Measurements from ENCODE around the gene XKR7. TPM values are rescaled to one million over a fixed set of nuclear protein-coding genes. Genes with fewer than 3 reads are reported as not detected.

XKR7 gene
- total RNA-seq, 1 experiment from 2014 or later = not detected

- no peak for DNase-seq (ENCODE audit: low spot score)
These were observed 11.9 kb downstream of the XKR7 start for GRCh38 chr20:31979713-31980426.

DNA sequence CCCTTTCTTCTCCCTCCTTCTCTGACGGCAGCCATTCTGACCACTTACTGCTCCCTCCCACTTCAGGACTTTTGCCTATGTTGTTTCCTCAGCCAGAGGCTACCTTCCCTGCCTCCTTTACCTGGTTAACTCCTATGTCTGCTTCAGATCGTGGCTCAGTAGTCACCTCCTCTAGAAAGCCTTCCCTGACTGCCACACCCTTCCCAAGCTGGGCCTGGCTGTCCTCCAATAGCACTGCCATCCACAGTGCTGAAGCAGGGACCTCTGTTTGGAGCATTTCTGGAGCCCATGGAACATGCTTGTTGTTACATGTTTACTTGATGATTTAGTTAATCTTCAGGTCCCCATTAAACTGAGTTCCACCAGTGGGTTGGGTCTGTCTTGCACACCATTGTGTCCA, 13.8 kb downstream of the XKR7 start:
- DNase-seq (ENCODE audit: low spot score) = no peak

DNA sequence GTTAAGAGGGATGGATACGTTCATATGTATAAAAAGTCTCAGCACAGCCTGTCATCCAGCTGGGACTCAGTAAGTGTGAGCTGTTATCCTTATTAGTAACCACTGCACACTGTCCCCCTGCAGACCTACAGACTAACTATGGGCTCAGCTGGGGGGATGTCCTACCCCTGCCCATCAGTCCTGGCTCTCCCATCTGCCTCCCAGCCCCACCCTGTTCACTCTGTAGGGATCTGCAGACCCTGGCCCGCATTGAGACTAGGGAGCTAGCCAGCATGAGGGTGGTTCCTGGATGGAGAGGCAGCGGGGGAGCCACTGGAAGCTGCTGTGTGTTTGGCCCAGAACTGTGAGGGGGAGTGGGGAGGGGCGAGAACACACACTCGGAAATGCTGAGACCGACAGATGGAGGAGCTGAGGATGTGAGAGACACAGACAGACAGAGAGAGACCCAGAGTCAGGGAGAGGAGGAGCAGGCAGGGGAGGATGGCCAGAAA, 17.1 kb downstream of the XKR7 start:
- no peak for DNase-seq (ENCODE audit: low spot score)

GRCh38 chr20:31987744-31988143, 19.8 kb downstream of the XKR7 start:
- no peak for DNase-seq (ENCODE audit: low spot score)

DNA sequence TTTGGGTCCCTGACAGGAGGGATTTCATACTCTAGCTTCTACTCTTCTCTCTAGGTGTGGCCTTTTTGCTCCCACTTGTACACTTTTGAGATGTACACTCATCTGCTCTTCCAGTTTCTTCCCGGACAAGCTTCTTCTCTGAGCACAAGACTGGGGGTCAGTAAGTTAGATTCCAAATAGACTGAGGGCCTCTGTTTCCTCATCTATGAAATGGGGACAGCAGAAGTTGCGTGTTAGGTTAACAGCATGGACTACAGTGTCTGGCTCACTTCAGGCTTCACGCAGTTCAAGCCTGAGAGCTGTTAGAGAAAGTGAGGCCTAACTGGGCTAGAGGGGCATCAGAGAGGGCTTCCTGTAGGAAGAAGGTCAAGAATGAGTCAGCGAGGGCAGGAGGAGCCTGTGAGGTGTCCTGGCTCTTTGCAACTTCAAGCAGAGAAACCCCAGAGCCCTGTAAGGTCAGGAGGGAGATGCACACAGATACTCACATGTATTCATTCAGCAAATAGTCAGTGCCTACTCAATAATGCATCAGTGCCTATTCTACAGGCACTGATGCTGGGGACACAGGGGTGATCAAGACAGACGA, 20.6 kb downstream of the XKR7 start:
- DNase-seq (ENCODE audit: low spot score) = no peak

- DNase-seq (ENCODE audit: low spot score) = no peak
These were observed 21.2 kb downstream of the XKR7 start for GRCh38 chr20:31989030-31989645.

GRCh38 chr20:31990641-31991338, 22.8 kb downstream of the XKR7 start:
- DNase-seq (ENCODE audit: low spot score) = no peak

GRCh38 chr20:31991339-31991705, 23.4 kb downstream of the XKR7 start:
- DNase-seq (ENCODE audit: low spot score) = no peak

DNA sequence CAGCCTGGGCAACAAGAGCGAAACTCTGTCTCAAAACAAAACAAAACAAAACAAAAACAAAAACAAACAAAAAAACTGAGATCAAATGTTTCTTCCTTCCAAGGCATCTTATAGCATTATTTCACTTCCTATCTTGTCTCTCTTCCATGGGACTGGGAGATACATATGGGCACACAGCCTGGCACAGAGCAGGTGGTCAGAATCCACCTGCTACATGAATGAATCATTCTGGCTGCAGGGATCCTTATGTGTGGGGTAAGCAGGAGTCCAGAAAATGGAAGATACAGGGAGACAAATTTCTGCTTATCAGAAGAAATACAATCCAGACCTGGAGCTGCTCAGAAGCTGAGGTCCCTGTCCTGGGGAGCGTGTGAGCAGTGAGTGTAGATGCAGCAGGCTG, 24.1 kb downstream of the XKR7 start:
- no peak for DNase-seq (ENCODE audit: low spot score)

DNA sequence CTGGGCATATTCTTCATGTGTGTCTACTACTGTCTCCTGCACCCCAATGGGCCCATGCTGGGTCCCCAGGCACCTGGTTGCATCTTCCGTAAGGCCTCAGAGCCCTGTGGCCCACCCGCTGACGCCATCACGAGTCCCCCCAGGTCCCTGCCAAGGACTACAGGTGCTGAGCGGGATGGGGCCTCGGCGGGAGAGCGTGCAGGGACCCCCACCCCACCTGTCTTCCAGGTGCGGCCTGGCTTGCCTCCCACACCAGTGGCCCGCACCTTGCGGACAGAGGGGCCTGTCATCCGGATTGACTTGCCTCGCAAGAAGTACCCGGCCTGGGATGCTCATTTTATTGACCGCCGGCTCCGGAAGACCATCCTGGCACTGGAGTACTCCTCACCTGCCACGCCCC, 29.0 kb downstream of the XKR7 start:
- DNase-seq (ENCODE audit: low spot score) = no peak

DNA sequence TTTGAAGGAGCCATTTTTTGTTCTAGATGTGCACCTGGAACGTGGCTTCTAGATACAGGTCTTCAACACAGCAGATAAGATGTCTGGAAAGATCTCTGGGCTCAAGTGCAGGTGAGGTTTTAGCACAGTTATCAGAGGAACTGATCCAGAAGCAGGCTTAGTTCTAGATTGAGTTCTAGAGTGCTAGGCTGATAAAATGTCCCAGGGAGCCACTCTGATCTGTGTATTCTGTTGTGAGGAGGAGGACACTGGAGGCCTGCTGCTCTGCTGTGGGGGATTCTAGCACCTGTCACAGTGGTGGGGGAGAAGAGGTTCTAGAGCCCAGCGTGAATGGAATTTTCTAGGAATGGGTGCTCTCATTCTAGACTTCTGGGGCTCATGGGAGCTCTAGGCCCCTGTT, 30.3 kb downstream of the XKR7 start:
- no peak for DNase-seq (ENCODE audit: low spot score)

GRCh38 chr20:32003325-32003724, 35.4 kb downstream of the XKR7 start:
- DNase-seq (ENCODE audit: low spot score) = no peak

- peak; percentile 21 for DNase-seq (ENCODE audit: low spot score)
These were observed 37.0 kb downstream of the XKR7 start for GRCh38 chr20:32004963-32005362.

DNA sequence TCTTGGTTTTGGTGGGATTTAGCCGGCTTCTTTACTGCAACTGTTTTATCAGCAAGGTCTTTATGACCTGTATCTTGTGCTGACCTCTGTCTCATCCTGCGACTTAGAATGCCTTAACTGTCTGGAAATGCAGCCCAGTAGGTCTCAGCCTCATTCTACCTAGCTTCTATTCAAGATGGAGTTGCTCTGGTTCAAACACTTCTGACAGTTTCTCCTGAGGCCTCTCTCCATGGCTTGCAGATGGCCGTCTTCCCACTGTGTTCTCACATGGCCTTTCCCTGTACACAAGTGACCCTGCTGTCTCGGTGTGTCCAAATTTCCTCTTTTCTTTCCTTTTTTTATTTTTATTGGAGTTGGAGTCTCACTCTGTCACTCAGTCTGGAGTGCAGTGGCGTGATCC, 38.1 kb downstream of the XKR7 start:
- no peak for DNase-seq (ENCODE audit: low spot score)

GRCh38 chr20:32006841-32007786, 39.2 kb downstream of the XKR7 start:
- DNase-seq (ENCODE audit: low spot score) = no peak

- peak; percentile 38 for DNase-seq (ENCODE audit: low spot score)
These were observed 40.1 kb downstream of the XKR7 start for GRCh38 chr20:32007787-32008616.

GRCh38 chr20:32009564-32009963, 41.6 kb downstream of the XKR7 start:
- DNase-seq (ENCODE audit: low spot score) = no peak

DNA sequence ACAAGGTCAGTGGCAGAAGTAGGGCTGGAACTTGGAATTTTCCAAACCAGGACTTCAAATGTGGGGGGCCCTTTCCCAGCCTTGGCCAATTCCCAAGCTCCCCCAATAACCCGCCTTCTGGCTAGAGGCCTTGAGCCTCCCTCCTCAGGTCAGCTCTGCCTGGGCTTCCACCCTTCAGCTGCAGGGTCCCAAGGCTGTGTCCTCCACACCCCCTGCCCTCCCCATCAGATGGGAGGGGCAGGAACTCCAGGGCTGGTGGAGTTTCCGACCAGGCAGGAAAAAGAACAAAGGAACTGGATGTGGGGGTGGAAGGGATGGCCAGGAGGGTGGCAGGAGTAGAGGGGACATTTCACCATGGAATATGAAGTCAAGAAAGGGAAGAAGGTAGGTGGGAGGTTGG, 42.1 kb downstream of the XKR7 start, which contains the start of gene CCM2L:
CCM2L (plus strand) TSS at position 338 of the 400 bp plus-strand sequence; CDS start at position 355, 17 bp downstream.
- DNase-seq (ENCODE audit: low spot score) = no peak

- no peak for DNase-seq (ENCODE audit: low spot score)
These were observed 42.7 kb downstream of the XKR7 start for GRCh38 chr20:32010666-32011065.

DNA sequence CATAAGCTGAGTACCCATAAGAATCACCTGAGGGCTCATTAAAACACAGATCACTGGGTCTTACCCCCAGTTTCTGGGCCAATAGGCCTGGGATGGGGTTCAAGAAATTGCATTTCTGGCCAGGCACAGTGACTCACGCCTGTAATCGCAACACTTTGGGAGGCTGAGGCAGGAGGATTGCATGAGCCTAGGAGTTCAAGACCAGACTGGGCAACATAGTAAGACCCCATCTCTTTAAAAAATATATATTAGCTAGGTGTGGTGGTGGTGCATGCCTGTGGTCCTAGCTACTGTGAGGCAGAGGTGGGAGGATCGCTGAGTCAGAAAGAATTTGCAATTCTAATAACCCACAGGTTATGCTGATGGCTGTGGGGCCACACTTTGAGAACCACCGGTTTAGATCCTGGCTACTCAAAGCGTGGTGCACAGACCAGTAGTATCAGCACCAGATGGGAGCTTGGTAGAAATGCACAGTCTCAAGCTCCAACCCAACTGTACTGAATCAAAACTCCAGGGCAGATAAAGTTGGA, 44.3 kb downstream of the XKR7 start:
- DNase-seq (ENCODE audit: low spot score) = no peak

All from H4 (cell line).